Cerebellar nuclear complex (tissue), 1 donor: ENCODE data around the gene ARHGEF17.

Source experiments
- DNase-seq, 2 experiments: peaks; one replicate each; lab custom pipeline; 2025; lab: John Stamatoyannopoulos, UW

The ARHGEF17 gene

DNA sequence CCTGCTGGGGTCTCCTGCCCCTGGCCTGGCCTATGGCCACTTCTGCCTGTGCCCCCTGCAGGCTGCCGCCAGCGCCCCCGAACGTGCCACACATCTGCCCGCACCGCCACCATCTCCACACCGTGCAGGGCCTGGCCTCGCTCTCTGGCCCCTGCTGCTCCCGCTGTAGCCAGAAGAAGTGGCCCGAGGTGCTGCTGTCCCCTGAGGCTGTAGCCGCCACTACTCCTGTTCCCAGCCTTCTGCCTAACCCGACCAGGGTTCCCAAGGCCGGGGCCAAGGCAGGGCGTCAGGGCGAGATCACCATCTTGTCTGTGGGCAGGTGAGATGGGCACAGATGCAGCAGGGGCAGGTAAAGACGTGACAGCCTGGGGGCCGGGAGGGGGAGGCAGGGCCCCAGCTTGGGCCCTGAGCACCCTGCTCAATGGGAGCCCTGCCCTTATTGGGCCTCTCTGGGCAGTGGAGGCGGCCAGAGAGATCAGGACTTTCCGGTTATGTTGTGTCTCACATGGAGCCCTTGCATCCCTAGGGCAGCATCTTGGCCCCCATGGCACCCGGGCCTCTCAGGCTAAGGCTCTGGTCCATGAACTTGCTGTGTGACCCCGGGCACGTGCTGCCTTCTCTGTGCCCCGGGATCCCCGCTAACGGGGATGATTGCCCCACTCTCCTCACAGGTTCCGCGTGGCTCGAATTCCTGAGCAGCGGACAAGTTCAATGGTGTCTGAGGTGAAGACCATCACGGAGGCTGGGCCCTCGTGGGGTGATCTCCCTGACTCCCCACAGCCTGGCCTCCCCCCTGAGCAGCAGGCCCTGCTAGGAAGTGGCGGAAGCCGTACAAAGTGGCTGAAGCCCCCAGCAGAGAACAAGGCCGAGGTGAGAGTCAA lies 86.6 kb downstream of the ARHGEF17 start:
- DNase-seq: no peak

DNA sequence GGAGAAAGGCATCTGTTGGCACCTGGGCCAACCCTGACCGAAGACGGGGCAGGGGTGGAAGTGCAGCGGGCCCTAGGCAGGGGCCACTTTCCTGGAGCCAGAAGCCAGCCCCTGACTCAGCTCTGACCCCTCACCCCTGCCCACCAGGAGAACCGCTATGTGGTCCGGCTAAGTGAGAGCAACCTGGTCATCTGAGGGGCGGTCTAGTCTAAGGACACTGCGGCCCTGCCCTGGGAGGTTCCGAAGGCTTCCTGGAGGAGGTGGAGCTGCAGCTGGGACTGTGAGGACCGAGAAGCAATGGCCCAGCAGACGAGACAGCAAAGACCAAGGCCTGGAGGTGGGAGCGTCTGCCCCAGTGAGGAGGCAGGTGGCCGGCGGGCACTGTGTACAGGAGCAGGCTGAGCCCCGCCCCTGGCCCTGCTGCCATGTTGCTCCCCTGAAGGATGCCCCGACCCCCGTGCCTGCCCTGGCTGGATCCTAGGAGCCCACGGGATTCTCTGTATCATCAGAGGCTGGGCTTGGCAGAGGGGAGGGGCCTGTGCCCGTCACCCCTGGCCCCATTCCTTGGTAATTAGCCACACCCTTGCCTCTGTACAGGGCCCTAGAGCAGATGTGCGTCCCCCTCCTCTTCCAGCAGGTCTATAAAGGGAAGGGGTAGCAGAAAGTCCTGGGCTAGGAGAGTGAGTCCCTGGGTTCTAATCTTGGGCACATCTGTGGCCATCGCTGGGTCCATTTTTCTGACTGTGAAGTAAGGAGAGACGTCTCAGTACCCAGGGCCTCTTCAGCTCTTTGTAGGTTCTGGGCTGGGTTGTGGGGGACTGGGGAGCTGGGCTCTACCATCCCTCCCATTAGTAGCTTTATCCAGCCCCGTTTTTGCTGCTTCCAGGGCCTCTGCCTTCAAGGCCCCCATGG lies 87.5 kb downstream of the ARHGEF17 start:
- no peak for DNase-seq

DNA sequence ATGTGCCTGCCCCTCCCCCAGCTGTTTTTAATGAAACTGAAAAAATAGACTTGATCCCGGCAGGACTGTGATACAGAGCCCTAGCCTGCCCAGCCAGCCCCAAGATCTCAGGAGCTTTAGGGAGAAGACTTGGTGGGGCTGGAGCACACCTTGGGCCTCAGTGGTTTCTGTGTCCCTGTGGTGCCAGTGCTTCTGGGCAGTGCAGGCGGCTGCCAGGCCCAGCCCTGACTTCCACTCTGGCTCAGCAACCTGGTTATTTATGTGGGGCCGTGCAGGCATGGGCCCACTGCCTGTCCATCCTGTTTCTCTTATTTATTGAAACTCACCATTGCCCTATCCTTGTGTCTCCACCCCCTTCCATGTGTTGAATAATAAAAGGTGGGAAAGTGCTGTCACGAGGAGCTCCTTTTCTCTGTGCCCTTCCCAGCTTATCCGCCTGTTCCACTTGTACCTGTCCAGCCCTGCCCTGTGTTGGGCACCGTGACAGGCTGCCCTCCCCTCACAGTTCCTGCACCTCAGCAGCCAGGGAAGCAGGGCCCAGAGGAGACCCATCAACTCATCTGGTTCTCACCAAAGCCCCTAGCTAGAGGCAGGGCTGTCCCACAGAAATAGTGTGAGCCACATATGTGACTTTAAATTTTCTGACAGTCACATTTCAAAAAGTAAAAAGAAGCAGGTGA lies 88.3 kb downstream of the ARHGEF17 start:
- DNase-seq: no peak

DNA sequence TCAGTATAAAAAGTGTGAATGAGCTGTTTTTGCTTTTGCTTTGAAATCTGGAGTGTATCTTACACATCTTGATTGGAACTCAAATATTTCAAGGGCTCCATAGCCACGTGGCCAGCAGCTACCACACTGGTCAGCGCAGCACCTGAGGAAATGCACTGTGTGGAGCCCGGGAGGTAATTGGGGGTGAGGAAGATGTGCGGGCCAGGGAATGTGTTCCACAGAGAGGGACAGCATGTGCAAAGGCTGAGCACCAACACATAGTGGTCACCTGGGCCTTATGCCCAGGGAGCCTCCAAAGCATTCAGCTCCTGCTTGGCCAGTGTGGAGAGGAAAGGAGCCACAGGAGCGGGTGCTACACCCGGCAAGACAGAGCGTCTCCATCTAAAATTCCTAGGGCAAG lies 88.9 kb downstream of the ARHGEF17 start:
- no peak for DNase-seq

DNA sequence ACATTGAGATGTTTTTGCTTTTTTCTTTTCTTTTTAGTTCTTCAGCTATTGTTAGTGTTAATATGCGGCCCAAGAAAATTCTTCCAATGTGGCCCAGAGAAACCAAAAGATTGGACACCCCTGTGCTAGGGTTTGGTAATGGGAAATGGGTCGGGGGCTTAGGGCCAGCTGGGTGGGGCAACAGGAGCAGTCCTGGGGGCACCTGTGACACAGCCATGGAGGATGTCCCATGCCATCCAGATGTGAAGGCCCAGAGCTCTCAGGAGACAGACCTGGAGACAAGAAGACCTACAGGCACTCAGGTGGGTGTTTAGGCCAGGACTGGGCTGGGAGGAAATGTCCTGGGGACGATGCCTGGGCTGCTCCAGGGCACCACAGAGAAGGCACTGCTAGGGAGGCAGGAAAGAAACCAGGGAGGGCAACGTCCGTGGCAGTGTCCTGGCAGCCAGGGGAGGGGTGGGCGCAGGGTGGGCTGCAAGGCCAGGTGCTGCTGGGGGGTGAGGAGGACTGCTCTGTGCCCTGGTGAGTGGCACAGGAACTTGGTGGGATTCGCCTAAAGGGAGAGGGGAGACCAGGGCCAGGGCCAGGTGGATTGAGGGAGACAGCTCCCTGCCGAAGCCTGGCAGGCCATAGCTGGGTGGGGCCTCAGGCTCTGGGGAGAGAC lies 89.5 kb downstream of the ARHGEF17 start:
- DNase-seq: no peak

DNA sequence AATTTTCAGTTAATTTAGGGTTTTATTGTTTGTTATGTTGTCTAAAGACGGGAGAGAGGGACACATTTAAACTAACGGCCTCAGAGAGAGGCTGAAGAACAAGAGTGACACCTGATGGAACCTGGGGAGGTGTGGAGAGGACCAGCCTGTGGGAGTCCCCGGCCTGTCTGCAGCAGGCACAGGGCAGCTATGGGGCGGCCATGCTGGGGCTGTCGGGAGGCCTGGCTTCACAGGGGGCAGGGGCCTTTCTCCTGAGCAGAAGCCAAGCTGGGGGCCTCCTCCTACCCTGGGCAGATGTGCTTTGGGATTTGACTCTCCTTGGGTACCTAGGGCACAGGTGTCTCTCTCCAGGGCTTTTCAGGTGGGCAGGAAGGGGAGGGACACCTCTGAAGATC lies 90.1 kb downstream of the ARHGEF17 start:
- no peak for DNase-seq

DNA sequence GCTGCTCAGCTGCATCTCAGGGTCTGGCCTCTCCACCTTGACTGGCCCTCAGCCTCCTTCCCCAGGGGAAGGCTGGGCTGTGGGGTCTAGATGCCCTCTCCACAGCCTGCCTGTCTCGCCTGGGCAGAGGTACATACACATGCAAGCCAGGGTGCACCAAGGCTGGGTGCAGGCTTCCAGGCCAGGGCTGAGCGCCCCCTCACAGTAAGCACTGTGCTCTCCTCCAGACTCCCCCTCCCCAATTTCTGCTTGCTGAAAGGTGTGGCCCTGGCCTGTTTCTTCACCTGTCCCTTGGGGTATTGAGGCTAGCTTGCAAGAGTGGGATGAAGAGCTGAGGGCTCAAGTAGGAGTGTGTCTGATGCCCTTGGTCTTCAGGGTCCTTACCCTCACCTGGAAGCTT lies 90.6 kb downstream of the ARHGEF17 start:
- no peak for DNase-seq

DNA sequence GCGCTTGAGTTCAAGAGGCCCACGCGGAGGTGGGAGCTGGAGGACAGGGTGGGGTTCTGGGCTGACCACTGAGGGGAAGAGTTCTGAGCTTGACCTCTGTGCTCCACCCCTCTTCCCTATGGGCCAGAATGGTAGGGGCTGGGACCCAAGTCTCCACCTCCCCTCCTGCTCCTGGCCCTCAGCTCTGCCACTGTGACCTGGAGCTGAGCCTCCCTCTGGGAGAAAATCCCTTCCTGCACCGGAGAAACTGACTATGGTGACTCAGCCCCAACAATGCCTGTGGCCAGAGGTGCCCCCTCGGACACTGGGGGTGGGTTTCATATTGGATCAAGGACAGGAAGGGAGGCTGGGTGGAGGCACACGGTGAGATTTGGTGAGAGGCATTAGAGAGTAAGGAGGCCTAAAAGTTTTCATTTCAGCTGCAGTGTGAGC lies 91.1 kb downstream of the ARHGEF17 start:
- DNase-seq: no peak

DNA sequence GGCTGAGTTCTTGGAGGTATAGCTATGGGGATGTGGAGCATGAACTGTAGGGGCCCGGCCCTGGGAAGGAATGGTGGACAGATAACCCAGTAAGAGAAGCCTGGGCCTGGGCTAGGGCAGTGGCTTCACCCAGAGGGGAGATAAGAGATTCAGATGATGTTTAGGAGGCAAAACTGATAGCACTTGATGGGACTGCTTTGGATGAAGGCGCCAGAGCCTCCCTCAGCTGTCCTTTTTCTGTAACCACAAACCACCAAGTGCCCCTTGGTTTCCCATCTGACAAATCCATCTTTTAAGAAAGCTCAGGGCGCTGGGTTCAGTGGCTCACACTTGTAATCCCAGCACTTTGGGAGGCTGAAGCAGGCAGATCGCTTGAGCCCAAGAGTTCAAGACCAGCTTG lies 91.6 kb downstream of the ARHGEF17 start:
- no peak for DNase-seq

DNA sequence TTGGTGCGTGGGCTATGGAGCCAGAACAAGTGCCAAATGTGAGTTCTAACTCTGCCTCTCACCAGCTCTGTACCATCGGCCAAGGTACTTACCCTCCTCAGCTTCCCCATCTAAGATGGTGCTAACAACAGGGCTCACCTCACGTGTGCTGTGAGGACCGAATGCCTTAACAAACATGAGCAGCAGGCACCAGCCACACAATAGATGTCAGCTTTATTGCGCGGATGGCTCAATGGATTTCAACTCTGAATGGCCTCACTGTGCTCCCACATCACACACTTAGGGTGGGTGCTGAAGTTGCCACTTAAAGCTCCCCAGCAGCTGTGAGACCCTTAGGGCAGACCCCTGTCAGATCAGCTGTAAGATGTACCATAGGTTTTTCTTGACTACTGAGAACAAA lies 92.2 kb downstream of the ARHGEF17 start:
- DNase-seq: no peak

DNA sequence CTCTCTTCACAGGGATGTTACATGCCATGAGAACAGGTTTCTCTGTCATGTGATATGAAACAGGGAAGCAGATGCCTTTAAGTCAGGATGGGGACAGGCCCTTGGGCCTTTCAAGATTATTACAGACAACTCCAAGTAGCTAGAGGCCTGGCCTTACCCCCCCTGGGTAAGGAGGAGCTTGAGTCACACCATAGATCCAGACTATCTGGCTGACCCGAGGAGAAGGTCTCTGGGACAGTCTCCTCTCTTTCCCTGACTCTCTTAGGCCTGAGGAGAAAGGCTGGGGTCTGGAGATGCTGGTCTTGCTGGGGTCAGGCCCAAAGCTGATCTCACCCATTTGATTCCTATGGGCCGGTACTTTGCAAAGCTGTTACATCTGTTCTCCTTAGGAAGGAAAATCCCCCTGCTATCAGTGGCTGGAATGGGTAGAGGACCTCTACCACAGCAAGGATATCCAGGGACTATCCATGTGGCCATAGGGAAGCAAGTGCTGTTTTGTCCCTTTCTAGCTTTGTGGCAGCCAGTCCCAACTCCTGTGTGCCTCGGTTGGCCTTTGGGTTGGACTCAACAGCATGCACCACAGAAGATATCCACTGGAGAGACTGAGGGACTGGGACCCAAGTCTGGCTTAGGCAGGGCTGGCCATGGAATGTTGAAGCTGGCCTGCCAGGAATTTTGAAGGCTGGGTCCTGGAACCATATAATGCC lies 93.3 kb downstream of the ARHGEF17 start:
- no peak for DNase-seq

DNA sequence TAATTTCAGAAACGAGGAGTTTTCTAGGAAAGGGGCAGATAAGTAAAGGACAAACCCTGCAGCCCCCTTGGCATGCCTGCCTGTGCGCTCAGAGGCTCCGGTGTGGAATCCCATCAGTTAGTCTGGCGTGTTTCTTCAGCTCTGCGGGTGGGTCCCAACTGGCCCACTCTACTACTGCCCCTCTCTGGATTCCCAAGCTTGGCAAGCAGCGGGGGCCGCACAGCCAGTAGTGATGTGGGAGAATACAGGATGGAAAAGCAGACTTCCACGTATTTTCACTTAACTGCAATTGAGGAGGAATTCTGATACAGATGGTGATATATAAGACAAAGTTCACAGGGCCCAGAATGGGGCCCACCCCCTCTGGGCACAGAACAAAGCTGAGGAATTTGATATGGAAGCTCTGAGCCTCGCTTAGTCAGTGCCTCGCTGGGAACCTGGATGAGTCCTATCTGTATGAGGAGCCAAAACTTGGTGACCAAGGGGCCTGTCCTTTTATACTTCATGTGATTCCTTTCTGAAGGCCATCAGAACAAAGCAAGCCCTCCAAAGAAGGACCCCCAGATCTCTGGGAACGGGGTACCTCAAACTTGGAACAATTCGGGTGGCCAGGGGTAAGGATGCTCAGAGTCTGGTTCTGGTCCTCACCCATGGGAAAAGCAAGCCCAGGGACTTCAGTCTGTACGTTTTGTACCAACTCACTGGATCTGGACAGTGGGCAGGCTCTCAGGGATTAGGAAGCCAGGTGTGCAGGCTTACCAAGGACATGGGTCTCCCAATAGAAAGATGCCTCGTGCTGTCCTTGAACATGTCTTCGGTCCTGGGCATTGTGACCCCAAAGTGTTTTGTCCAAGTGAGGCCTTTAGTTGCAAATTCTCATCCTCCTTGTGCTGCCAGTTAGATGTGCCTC lies 94.1 kb downstream of the ARHGEF17 start:
- no peak for DNase-seq

DNA sequence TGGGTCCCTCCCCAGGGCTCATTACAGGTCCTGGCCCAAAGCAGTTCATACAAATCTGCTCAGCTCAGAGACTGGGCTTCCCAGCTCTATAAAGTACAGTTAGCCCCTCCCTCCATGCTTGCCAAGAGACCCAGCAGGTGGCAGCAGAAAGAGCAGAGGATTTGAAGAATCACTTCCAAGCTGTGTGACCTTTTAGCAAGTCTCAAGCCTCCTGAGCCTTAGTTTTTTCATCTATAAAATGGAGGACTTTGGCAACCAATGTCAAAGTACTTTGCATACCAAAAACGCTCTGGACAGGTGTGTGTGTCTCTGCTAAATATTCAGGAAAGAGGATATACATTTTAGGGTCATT lies 94.7 kb downstream of the ARHGEF17 start:
- no peak for DNase-seq

DNA sequence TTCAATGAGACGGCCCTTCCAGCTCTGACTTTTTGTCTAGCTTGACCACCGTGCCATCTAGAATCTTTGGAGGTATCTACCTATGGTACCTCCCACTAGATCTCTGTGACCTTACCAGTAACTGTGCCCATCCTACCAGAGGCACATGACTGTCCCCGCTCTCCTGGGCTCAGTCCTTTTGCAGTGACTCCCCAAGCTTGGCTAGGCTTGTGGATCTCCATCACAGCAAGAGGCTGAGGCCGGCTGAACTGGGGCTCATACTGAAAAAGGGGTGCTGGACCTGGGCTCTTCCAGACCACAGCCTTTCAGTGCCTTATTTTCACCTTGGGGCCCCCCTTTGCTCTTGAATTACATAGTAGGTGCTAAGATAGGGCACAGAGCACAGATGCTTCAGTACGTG lies 95.5 kb downstream of the ARHGEF17 start:
- DNase-seq: no peak

DNA sequence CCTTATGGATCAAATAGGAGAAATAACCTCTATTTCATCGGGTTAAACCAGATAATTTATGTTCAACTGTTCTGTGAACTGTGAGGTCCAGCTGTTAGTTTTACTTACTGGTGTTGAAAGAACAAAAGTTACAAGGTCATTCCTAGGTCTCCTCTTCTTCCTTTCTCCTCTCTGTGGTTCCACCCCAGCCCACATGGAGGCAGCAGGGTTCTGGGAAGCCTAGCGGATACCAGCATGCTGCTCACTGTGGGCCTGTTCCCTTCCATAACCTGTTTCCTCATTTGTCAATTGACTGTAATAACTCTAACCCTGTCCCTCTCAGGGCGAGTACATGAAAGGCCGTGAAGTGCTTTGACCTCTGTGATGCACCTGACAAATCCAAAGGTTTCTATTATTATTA lies 96.0 kb downstream of the ARHGEF17 start:
- peak in 1 of 2 experiments; percentile 16 for DNase-seq

DNA sequence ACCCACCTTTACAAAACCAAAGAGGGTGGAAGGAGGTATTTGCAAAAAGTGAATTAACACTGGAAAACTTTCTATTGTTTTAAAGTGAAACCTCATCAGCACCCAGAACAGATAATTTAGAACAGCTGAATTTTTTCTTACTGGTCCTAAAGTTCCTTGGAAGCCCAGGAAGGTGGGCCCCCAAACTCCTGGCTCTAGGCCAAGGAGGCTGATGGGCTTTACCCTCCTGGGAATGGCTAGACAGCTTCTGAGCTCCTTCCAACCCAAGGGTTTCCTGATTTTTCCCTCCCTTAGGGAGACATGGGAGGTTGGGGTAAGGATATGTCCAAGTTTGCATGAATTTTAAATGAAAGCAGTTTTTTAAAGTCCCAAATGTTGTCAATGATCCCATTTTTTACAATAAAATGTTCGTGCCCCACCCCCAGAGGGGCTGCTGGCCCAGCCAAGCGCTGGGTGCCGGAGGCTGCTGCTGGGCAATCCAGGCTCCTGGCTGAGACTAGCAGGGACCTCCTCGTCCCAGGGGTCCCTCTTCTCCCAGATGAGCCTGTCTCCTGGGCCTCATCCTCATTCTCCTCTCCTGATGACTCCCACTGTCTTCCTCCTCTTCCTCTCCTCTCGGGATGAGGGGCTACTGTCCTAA lies 96.5 kb downstream of the ARHGEF17 start:
- DNase-seq: no peak

DNA sequence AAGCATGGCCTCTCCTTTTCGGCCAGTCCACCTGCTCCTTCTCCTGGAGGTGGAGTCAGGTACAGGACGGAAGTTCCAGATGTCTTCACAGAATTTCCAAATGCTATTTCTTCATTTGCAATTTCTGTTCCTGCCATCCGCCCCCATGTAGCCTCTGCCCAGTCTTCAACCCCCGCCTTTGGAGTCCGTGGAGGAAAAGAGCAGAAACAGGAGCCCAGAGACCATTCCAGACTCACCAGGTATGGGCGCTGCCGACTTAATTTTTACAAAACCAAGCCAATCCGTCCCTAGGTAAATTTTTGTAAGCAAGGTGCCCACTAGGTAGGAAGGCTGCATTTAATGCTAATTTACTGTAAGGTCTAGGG lies 97.1 kb downstream of the ARHGEF17 start:
- DNase-seq: no peak

DNA sequence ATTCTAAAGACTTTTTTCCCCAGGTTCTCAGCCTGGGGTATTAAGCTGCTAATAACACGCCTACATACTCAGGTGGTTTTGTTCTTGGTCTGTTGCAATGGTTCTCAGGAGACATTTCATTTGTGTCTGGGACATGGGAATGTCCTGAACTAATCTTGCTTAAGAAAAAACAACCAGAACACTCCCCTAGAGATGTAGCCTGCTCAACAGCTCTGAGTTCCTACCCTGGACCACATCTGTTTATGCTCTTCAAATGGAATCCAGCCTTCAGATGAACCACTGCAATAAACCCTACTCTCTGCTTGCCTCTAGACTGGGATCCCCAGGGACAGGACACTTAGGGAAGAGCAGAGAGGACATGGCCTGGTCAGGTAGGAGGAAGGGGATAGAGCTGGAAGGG lies 98.1 kb downstream of the ARHGEF17 start:
- DNase-seq: no peak

DNA sequence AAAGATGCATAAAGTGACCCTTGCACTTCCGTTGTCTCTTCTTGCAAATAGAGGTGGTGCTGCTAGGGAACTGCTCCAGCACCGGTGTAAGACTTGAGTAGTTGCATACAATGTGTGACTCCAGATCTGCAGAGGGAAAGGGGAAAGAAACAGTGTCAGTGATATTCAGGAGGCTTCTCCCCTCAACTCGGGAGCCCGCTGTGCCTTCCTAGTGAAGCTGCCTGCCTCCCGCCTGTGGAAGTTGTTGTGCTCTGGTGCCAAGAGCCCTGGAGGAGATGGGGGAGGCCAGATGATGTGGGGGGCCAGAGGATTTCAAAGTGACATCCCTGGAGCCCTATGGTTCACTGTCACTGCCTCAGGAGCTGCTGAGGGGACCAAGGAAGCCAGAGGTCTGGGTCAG lies 98.5 kb downstream of the ARHGEF17 start:
- DNase-seq: no peak

DNA sequence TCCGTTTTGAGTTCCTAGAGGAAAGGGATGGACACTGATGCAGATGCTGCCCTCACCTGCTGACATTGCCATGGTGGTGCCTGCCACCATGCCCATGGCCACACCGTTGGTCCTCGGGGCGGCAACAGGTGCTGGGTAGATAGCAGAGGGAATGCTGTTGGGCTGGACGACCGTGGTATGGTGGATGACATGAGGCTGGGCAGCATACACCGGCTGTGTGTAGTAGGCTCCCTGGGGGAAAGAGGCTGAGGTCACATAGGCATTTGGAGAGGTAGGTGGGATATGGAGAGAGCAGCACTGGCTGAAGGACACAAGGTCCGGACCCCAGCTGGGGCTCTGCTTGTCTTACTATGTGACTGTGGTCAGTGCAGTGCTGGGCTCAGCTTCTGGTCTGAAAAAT lies 101.4 kb downstream of the ARHGEF17 start:
- DNase-seq: no peak
